ENCODE data around the gene SYT9.

DNA sequence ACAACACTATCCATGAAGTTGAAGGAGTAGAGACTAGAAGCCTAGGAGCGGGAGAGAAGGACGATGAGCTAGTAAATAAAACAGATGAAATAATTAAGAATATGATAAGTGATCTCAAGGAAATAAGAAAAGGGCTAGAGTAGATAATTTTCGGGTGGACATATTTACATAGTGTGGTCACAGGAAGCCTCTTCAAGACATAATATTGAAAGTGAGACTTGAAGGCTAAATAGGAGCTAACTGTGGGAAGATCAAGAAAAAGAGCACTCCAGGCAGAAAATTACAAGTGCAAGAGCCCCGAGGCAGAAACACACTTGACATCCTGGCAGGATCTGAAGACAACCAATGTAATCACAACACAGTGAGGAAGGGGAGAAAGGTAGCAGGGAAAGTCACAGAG lies 250.2 kb downstream of the SYT9 start:
- TF ChIP-seq POLR2A (IDR thresholded peaks at IDR 0.05; ENCODE audit: extremely low read depth, insufficient read length) = no peak
- TF ChIP-seq, protein P1, sequence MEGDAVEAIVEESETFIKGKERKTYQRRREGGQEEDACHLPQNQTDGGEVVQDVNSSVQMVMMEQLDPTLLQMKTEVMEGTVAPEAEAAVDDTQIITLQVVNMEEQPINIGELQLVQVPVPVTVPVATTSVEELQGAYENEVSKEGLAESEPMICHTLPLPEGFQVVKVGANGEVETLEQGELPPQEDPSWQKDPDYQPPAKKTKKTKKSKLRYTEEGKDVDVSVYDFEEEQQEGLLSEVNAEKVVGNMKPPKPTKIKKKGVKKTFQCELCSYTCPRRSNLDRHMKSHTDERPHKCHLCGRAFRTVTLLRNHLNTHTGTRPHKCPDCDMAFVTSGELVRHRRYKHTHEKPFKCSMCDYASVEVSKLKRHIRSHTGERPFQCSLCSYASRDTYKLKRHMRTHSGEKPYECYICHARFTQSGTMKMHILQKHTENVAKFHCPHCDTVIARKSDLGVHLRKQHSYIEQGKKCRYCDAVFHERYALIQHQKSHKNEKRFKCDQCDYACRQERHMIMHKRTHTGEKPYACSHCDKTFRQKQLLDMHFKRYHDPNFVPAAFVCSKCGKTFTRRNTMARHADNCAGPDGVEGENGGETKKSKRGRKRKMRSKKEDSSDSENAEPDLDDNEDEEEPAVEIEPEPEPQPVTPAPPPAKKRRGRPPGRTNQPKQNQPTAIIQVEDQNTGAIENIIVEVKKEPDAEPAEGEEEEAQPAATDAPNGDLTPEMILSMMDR (IDR thresholded peaks at IDR 0.05; ENCODE audit: low read depth, low read length) = no peak
- TF ChIP-seq MYC (IDR thresholded peaks at IDR 0.05; ENCODE audit: low read depth, low read length) = no peak
- TF ChIP-seq, protein P2, sequence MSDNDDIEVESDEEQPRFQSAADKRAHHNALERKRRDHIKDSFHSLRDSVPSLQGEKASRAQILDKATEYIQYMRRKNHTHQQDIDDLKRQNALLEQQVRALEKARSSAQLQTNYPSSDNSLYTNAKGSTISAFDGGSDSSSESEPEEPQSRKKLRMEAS (IDR thresholded peaks at IDR 0.05; ENCODE audit: low read depth, low read length) = no peak
